ENCODE results near the gene BCAR3. TPM values are rescaled to one million over a fixed set of nuclear protein-coding genes. Genes with fewer than 3 reads are reported as not detected.
"Not testable (repeated sequence)": the region's sequence is repeated elsewhere in the genome, so short reads cannot be mapped to it uniquely, and the experiment has no call there.

BCAR3 gene
- total RNA-seq, 4 donors from 2014 or later = 15.9 to 49.6 (median 30.8) TPM

DNA sequence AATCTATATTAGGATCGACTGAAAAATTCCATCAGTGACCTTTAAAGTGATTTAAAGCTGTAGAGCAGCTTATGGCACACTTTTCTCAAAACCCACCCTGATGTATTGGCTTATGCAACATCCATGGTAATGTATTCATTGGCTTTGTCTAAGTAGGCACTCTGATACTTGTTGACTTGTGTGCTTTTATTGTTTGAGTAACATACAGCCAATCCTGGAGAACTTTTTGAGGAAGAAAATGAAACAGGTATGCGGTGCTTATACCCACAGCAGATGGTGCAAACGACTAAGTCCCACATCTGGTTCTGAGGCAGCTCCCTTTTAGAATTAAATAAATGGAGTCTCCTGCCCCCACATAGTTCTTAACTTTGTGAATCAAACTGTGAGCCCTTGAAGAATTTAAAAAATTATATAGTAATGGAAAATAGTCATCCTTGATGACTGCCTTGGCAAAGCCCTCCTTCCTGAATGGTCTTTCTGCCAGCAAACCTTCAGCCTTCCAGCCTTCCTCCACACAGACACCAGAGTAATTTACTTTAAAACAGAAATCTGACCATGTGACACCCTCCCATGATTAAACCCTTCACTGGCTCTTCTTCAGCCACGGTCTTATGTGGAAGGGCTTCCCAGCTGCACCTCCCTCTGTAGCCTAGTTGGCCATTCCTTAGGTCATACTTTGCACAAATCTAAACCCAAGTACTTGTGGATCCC, 116.0 kb downstream of the BCAR3 start:
- 81% methylated on average over 4 of the region's 4 CpGs for WGBS
- H3K27ac ChIP-seq = peak overlapping the region; percentile 47

DNA sequence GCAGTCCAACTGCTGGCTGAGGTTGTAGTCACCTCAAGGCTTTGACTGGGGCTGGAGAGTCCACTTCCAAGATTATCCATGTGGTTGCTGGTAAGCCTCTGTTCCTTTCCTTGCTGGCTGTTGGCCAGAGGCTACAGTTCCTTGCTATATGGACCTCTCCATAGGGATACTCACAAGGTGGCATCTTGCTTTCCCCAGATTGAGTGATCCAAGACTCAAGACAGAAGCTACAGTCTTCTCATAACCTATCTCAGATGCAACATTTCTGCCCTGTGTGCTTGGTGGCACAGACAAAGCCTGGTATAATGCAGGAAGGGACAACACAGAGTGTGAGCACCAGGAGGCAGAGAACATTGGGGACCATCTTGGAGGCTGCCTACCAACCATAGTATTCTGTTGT, 121.9 kb downstream of the BCAR3 start:
- Histone ChIP-seq H3K9me3 (no peaks in the 10 kb centered on the region), H3K27ac (no peak overlapping the region), H3K36me3 (peaks cover 32% of the 10 kb centered on the region), H3K4me3 (no peak overlapping the region), H3K4me1 (peaks cover 6% of the 10 kb centered on the region), H3K27me3 (no peaks in the 10 kb centered on the region)
- TF ChIP-seq POLR2A (IDR thresholded peaks at IDR 0.05) = no peak
- TF ChIP-seq EP300 (IDR thresholded peaks at IDR 0.05) = no peak
- TF ChIP-seq POLR2AphosphoS5 (IDR thresholded peaks at IDR 0.05) = no peak
- no peak for TF ChIP-seq CTCF (IDR thresholded peaks at IDR 0.05)
- DNase-seq (ENCODE audit: low spot score in 2 of 2) = no peak

More for the DNA sequence above, 116.0 kb downstream of the BCAR3 start:
- Histone ChIP-seq H3K27me3 (no peaks in the 10 kb centered on the region), H3K9me3 (no peaks in the 10 kb centered on the region), H3K36me3 (peaks cover 61% of the 10 kb centered on the region), H3K4me3 (no peak overlapping the region), H3K4me1 (no peaks in the 10 kb centered on the region)
- TF ChIP-seq POLR2AphosphoS5 (IDR thresholded peaks at IDR 0.05) (no peak), EP300 (IDR thresholded peaks at IDR 0.05) (no peak), POLR2A (IDR thresholded peaks at IDR 0.05) (no peak), CTCF (IDR thresholded peaks at IDR 0.05) (no peak)
- no peak for DNase-seq (ENCODE audit: low spot score in 2 of 2)

DNA sequence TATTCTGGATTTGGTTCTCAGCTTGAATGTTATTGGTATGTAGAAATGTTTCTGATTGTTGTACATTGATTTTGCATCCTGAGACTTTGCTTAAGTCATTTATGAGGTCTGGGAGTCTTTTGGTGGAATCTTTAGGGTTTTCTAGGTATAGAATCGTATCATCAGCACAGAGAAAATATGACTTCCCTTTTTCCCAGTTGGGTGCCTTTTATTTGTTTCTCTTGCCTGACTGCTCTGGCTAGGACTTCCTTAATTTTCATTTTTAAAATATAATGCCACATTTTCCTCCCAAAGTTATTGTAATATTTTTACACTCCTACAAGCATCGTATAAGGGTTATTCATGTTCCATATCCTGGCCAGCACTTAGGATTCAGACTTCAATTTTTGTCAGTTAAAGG, 122.6 kb downstream of the BCAR3 start:
- H3K4me1 ChIP-seq = peaks cover 12% of the 10 kb centered on the region
- TF ChIP-seq CTCF (IDR thresholded peaks at IDR 0.05) (no peak), POLR2A (IDR thresholded peaks at IDR 0.05) (no peak), POLR2AphosphoS5 (IDR thresholded peaks at IDR 0.05) (no peak), EP300 (IDR thresholded peaks at IDR 0.05) (no peak)
- no peaks in the 10 kb centered on the region for H3K9me3 ChIP-seq
- peaks cover 28% of the 10 kb centered on the region for H3K36me3 ChIP-seq
- 79% methylated on average over 2 of the region's 2 CpGs for WGBS
- no peak for DNase-seq (ENCODE audit: low spot score in 2 of 2)
- H3K4me3 ChIP-seq = no peak overlapping the region
- no peaks in the 10 kb centered on the region for H3K27me3 ChIP-seq
- H3K27ac ChIP-seq = no peak overlapping the region

- 82% methylated on average over 2 of the region's 2 CpGs for WGBS
- H3K4me3 ChIP-seq = no peak overlapping the region
- peaks cover 29% of the 10 kb centered on the region for H3K4me1 ChIP-seq
- peaks cover 9% of the 10 kb centered on the region for H3K36me3 ChIP-seq
- H3K9me3 ChIP-seq = no peaks in the 10 kb centered on the region
- no peaks in the 10 kb centered on the region for H3K27me3 ChIP-seq
- TF ChIP-seq POLR2AphosphoS5 (IDR thresholded peaks at IDR 0.05) (no peak), CTCF (IDR thresholded peaks at IDR 0.05) (no peak), EP300 (IDR thresholded peaks at IDR 0.05) (no peak), POLR2A (IDR thresholded peaks at IDR 0.05) (no peak)
- H3K27ac ChIP-seq = peak overlapping the region; percentile 23
- no peak for DNase-seq (ENCODE audit: low spot score in 2 of 2)
Measured at GRCh38 chr1:93556291-93556690, 125.3 kb downstream of the BCAR3 start.

- TF ChIP-seq EP300 (IDR thresholded peaks at IDR 0.05) (no peak), POLR2AphosphoS5 (IDR thresholded peaks at IDR 0.05) (peak in 1 of 3 donors; percentile 16), POLR2A (IDR thresholded peaks at IDR 0.05) (no peak), CTCF (IDR thresholded peaks at IDR 0.05) (no peak)
- H3K4me1 ChIP-seq = peaks cover 29% of the 10 kb centered on the region
- H3K36me3 ChIP-seq = peaks cover 8% of the 10 kb centered on the region
- H3K9me3 ChIP-seq = no peaks in the 10 kb centered on the region
- H3K27me3 ChIP-seq = no peaks in the 10 kb centered on the region
- no peak for DNase-seq (ENCODE audit: low spot score in 2 of 2)
- 68% methylated on average over 7 of the region's 7 CpGs for WGBS
- no peak overlapping the region for H3K4me3 ChIP-seq
- peak overlapping the region; percentile 64 for H3K27ac ChIP-seq
Measured at GRCh38 chr1:93554883-93555872, 126.5 kb downstream of the BCAR3 start.

GRCh38 chr1:93553886-93554490, 127.6 kb downstream of the BCAR3 start:
- WGBS = 73% methylated on average over 4 of the region's 4 CpGs

More at GRCh38 chr1:93553886-93554490, 127.6 kb downstream of the BCAR3 start:
- not testable (repeated sequence) for H3K36me3 ChIP-seq; H3K9me3 ChIP-seq; H3K27me3 ChIP-seq; H3K4me3 ChIP-seq; DNase-seq (ENCODE audit: low spot score in 2 of 2)
- Histone ChIP-seq H3K27ac (peak overlapping the region; percentile 64), H3K4me1 (peaks cover 29% of the 10 kb centered on the region)

Measured in suprapubic skin (tissue), 4 donors.